Mesenchymal stem cell (in vitro differentiated cells and primary cell): ENCODE data around the gene TGOLN2.

Experiments
- DNase-seq: peaks from one replicate; pipeline ENCODE4 v3.0.0-alpha.2; 2013
- H2AFZ ChIP-seq: one replicate; pipeline ENCODE4 v1.6.1; 2013; ENCODE audit warnings: low read depth, mild to moderate bottlenecking, control low read depth, inconsistent platforms, low read length, moderate library complexity
- H2AK5ac ChIP-seq: 2 replicates; pipeline ENCODE4 v1.6.1; 2013; ENCODE audit warnings: low read length, moderate library complexity, mild to moderate bottlenecking, inconsistent platforms; ENCODE audit not compliant: severe bottlenecking
- H2BK120ac ChIP-seq: one replicate; pipeline ENCODE4 v1.6.1; 2013; ENCODE audit warnings: low read depth, mild to moderate bottlenecking, inconsistent platforms, low read length, moderate library complexity
- H2BK12ac ChIP-seq, 2 experiments: one replicate each; pipeline ENCODE4 v1.6.1; 2013; ENCODE audit warnings: inconsistent platforms in 2 of 2, low read length in 2 of 2, mild to moderate bottlenecking in 2 of 2, moderate library complexity in 2 of 2, control low read depth in 1 of 2
- H2BK15ac ChIP-seq: one replicate; pipeline ENCODE4 v1.6.1; 2013; ENCODE audit warnings: mild to moderate bottlenecking, low read depth, inconsistent platforms; ENCODE audit not compliant: poor library complexity, severe bottlenecking
- H2BK5ac ChIP-seq: 2 replicates; pipeline ENCODE4 v1.6.1; 2013; ENCODE audit warnings: low read depth, mild to moderate bottlenecking, low read length, control low read depth, inconsistent platforms; ENCODE audit not compliant: poor library complexity, severe bottlenecking
- H3K14ac ChIP-seq, 2 experiments: one replicate each; pipeline ENCODE4 v1.6.1; 2013; ENCODE audit warnings: inconsistent platforms in 2 of 2, low read length in 2 of 2, control low read depth in 1 of 2, mild to moderate bottlenecking in 1 of 2, moderate library complexity in 1 of 2
- H3K18ac ChIP-seq, 2 experiments: one replicate each; pipeline ENCODE4 v1.6.1; 2013; ENCODE audit warnings: inconsistent platforms in 2 of 2, low read length in 2 of 2, control low read depth in 1 of 2, low read depth in 1 of 2, mild to moderate bottlenecking in 1 of 2
- H3K23ac ChIP-seq, 2 experiments: one replicate each; pipeline ENCODE4 v1.6.1; 2013; ENCODE audit warnings: inconsistent platforms in 2 of 2, low read length in 2 of 2, mild to moderate bottlenecking in 2 of 2, moderate library complexity in 2 of 2, control low read depth in 1 of 2
- H3K27ac ChIP-seq: 2 replicates; pipeline ENCODE4 v1.5.1; 2013; ENCODE audit warnings: mild to moderate bottlenecking, moderate library complexity, low read length, control low read depth, inconsistent platforms; ENCODE audit not compliant: poor library complexity, severe bottlenecking
- H3K27me3 ChIP-seq, 2 experiments: 2 replicates each; pipeline versions ENCODE4 v1.6.1 to v1.7.0; 2013; ENCODE audit warnings: low read length in 2 of 2, mild to moderate bottlenecking in 2 of 2, moderate library complexity in 2 of 2, control low read depth in 1 of 2, inconsistent platforms in 1 of 2; ENCODE audit not compliant: control insufficient read depth in 1 of 2, insufficient read depth in 1 of 2
- H3K36me3 ChIP-seq, 2 experiments: 2 replicates each; pipeline versions ENCODE4 v1.6.1 to v1.7.0; 2013; ENCODE audit warnings: low read length in 2 of 2, control low read depth in 1 of 2, inconsistent platforms in 1 of 2, low read depth in 1 of 2, mild to moderate bottlenecking in 1 of 2; ENCODE audit not compliant: insufficient read depth in 2 of 2, control insufficient read depth in 1 of 2
- H3K4ac ChIP-seq, 2 experiments: one replicate each; pipeline ENCODE4 v1.6.1; 2013; ENCODE audit warnings: inconsistent platforms in 2 of 2, low read length in 2 of 2, mild to moderate bottlenecking in 2 of 2, moderate library complexity in 2 of 2, control low read depth in 1 of 2, low read depth in 1 of 2
- H3K4me1 ChIP-seq: 2 replicates; pipeline ENCODE4 v1.6.1; 2013; ENCODE audit warnings: low read depth, low read length, control low read depth; ENCODE audit not compliant: control insufficient read depth, insufficient read depth
- H3K4me2 ChIP-seq: 2 replicates; pipeline ENCODE4 v1.6.1; 2013; ENCODE audit warnings: low read length, mild to moderate bottlenecking, inconsistent platforms; ENCODE audit not compliant: poor library complexity, severe bottlenecking
- H3K4me3 ChIP-seq, 2 experiments: 2 replicates each; pipeline versions ENCODE4 v1.5.1 to v1.7.0; 2013; ENCODE audit warnings: low read length in 2 of 2, mild to moderate bottlenecking in 2 of 2, control low read depth in 1 of 2, low read depth in 1 of 2; ENCODE audit not compliant: insufficient read depth in 1 of 2
- H3K79me1 ChIP-seq: replicated peaks from 2 replicates; pipeline ENCODE4 v1.6.1; 2013; ENCODE audit warnings: mild to moderate bottlenecking, control low read depth, low read length, inconsistent platforms; ENCODE audit not compliant: poor library complexity, severe bottlenecking
- H3K9ac ChIP-seq: 2 replicates; pipeline ENCODE4 v1.7.0; 2013; ENCODE audit warnings: mild to moderate bottlenecking, low read length, moderate library complexity
- H3K9me3 ChIP-seq: 2 replicates; pipeline ENCODE4 v1.7.0; 2013; ENCODE audit warnings: mild to moderate bottlenecking, low read length; ENCODE audit not compliant: control insufficient read depth
- H4K8ac ChIP-seq: one replicate; pipeline ENCODE4 v1.6.1; 2013; ENCODE audit warnings: inconsistent platforms, mild to moderate bottlenecking, low read length, moderate library complexity
- H4K91ac ChIP-seq: one replicate; pipeline ENCODE4 v1.6.1; 2013; ENCODE audit warnings: mild to moderate bottlenecking, low read length, inconsistent platforms
- WGBS: methylation state at CpG from one replicate; pipeline ENCODE4 v1.1.7; 2013; ENCODE audit warnings: mixed read lengths; 5-methylcytosine and 5-hydroxymethylcytosine counted together

Gene TGOLN2

DNA sequence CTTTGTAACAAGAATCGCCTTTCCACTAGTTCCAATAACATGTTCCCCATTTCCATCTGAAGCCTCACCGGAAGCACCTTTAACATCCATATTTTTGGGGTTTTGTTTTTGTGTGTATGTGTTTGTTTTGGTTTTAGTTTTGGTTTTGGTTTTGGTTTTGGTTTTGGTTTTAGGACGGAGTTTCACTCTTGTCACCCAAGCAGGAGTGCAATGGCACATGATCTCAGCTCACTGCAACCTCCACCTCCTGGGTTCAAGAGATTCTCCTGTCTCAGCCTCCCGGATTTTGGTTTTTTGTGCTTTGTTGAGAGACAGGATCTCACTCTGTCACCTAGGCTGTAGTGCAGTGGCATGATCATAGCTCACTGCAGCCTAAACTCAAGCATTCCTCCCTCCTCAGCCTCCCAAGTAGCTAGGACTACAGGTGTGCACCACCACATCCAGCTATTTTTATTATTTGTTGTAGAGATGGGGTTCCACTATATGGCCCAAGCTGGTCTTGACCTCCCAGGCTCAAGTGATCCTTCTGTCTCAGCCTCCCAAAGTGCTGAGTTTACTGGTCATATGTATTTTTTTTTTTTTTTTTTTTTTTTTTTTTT is 36.3 kb downstream of the TGOLN2 start:
- no CpG with 5 or more reads among the region's 4 CpGs for WGBS
- H2BK12ac ChIP-seq, result no peak overlapping the region
- H3K4me3 ChIP-seq, result peak overlapping the region in 1 of 2 experiments; percentile 62
- H3K27ac ChIP-seq, result no peak overlapping the region
- H3K18ac ChIP-seq, result no peak overlapping the region
- no peak overlapping the region for H3K4me2 ChIP-seq
- DNase-seq, result no peak
- no peaks in the 10 kb centered on the region for H3K27me3 ChIP-seq
- H2BK15ac ChIP-seq, result no peak overlapping the region
- H3K9me3 ChIP-seq, result no peaks in the 10 kb centered on the region
- peak overlapping the region; percentile 7 for H3K9ac ChIP-seq
- H3K14ac ChIP-seq, result no peak overlapping the region
- H3K79me1 ChIP-seq, result no peaks in the 10 kb centered on the region
- no peak overlapping the region for H2AFZ ChIP-seq
- H2AK5ac ChIP-seq, result no peak overlapping the region
- no peak overlapping the region for H2BK120ac ChIP-seq
- H3K23ac ChIP-seq, result no peak overlapping the region
- H3K4ac ChIP-seq, result no peak overlapping the region
- peaks cover 6% of the 10 kb centered on the region for H3K4me1 ChIP-seq
- no peak overlapping the region for H4K8ac ChIP-seq
- peaks cover 3 to 16% of the 10 kb centered on the region in 2 experiments for H3K36me3 ChIP-seq
- no peak overlapping the region for H2BK5ac ChIP-seq
- no peak overlapping the region for H4K91ac ChIP-seq

DNA sequence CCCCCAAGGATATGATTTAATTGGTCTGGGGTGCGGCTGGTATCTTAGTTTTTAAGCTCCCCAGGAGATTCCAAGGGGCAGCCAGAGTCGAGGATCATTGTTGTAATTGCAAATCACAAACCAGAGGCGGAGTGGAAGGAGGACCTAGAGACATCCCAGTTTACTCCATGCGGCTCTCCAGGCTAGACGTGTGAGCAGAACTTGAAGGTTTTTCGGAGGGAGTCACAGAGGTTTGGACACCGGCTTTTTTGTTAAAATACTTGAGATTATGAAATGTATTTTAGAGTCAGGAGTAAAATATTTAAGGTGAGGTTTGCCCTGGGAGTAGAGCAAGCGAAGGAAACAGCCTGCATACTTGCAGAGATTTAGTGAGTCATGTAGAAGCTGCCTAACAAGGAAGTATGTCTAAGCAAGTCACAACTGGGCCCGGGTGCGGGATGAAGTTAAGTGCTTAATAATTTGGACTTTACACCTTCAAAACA is 39.5 kb downstream of the TGOLN2 start:
- no peak overlapping the region for H3K4me2 ChIP-seq
- H3K14ac ChIP-seq, result no peak overlapping the region
- H3K36me3 ChIP-seq, result peaks cover 13 to 19% of the 10 kb centered on the region in 2 experiments
- no peak overlapping the region for H3K18ac ChIP-seq
- no peaks in the 10 kb centered on the region for H3K9me3 ChIP-seq
- no peak overlapping the region for H2BK5ac ChIP-seq
- H3K4me3 ChIP-seq, result no peak overlapping the region
- H2BK15ac ChIP-seq, result no peak overlapping the region
- no peak overlapping the region for H3K9ac ChIP-seq
- no peak overlapping the region for H3K23ac ChIP-seq
- H2BK12ac ChIP-seq, result no peak overlapping the region
- no peaks in the 10 kb centered on the region for H3K27me3 ChIP-seq
- no peak overlapping the region for H2AFZ ChIP-seq
- H4K8ac ChIP-seq, result no peak overlapping the region
- no peaks in the 10 kb centered on the region for H3K79me1 ChIP-seq
- peak overlapping the region; percentile 20 for H3K27ac ChIP-seq
- no peak overlapping the region for H2AK5ac ChIP-seq
- DNase-seq, result no peak
- H4K91ac ChIP-seq, result no peak overlapping the region
- peaks cover 5% of the 10 kb centered on the region for H3K4me1 ChIP-seq
- no peak overlapping the region for H2BK120ac ChIP-seq
- H3K4ac ChIP-seq, result no peak overlapping the region
- WGBS, result 56% methylated on average over 10 of the region's 10 CpGs

DNA sequence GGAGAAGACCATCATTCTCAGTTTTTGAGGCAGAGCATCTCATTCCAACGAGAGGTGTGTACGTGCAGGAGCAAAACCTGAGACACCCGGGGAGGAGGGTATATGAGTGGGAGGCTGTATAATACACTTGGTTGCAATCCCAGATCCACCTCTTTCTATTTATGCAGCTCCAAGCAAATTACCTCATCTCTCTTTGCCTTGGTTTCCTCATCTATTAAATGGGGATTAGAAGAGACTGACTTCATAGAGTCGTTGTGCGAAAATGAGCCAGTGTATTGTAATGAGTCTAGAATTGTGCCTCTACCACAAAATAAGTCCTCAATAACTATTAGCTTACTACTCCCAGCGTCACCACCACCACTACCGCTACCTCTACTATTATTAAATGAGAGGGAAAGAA is 40.1 kb downstream of the TGOLN2 start:
- no peak for DNase-seq
- no peak overlapping the region for H2BK5ac ChIP-seq
- H2AK5ac ChIP-seq, result no peak overlapping the region
- no peak overlapping the region for H2AFZ ChIP-seq
- H2BK15ac ChIP-seq, result no peak overlapping the region
- H3K18ac ChIP-seq, result no peak overlapping the region
- H3K14ac ChIP-seq, result no peak overlapping the region
- no peak overlapping the region for H3K4me3 ChIP-seq
- peaks cover 12 to 13% of the 10 kb centered on the region in 2 experiments for H3K36me3 ChIP-seq
- no peak overlapping the region for H4K91ac ChIP-seq
- H3K27me3 ChIP-seq, result no peaks in the 10 kb centered on the region
- H3K4ac ChIP-seq, result no peak overlapping the region
- peaks cover 5% of the 10 kb centered on the region for H3K4me1 ChIP-seq
- no peak overlapping the region for H2BK12ac ChIP-seq
- H3K9me3 ChIP-seq, result no peaks in the 10 kb centered on the region
- no peak overlapping the region for H3K9ac ChIP-seq
- H3K4me2 ChIP-seq, result no peak overlapping the region
- H3K79me1 ChIP-seq, result no peaks in the 10 kb centered on the region
- no peak overlapping the region for H4K8ac ChIP-seq
- no CpG with 5 or more reads among the region's 7 CpGs for WGBS
- H3K27ac ChIP-seq, result no peak overlapping the region
- no peak overlapping the region for H2BK120ac ChIP-seq
- H3K23ac ChIP-seq, result no peak overlapping the region

DNA sequence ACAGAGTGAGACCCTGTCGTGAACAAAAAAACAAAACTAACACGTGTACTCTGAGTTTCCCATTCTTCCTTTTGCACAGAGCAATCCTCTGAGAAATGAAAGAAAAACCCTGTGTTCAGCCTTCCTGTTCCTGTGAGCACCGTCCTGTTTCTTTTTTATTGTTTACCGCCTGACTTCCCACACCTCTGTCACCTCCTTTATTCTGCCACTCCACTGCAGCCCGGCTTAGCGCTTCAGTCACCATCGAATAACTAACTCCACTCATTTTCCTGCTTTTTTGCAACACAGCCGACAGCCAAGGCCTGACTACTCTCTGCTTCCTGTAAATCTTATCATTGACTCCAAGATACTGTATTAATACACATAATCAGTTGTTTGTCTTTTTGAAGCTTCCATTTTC is 40.9 kb downstream of the TGOLN2 start:
- Histone ChIP-seq H3K4me3 (no peak overlapping the region), H2BK12ac (no peak overlapping the region), H3K4me1 (peaks cover 5% of the 10 kb centered on the region), H3K4me2 (no peak overlapping the region), H3K4ac (no peak overlapping the region), H3K14ac (no peak overlapping the region), H3K36me3 (peaks cover 10 to 11% of the 10 kb centered on the region in 2 experiments), H4K91ac (no peak overlapping the region), H2BK120ac (no peak overlapping the region), H3K18ac (no peak overlapping the region), H4K8ac (no peak overlapping the region), H2AK5ac (no peak overlapping the region), H3K27me3 (no peaks in the 10 kb centered on the region), H3K27ac (no peak overlapping the region), H2BK15ac (no peak overlapping the region), H3K9ac (no peak overlapping the region), H3K23ac (no peak overlapping the region), H2BK5ac (no peak overlapping the region), H3K79me1 (no peaks in the 10 kb centered on the region), H3K9me3 (no peaks in the 10 kb centered on the region), H2AFZ (no peak overlapping the region)
- DNase-seq, result no peak
- WGBS, result 93% methylated on average over 8 of the region's 8 CpGs
